ENCODE measurements around the gene SKI.

The SKI gene

GRCh38 chr1:2345297-2346075, 117.4 kb downstream of the SKI start:
- TF ChIP-seq CTCF (IDR thresholded peaks at IDR 0.05): no peak
- no peak overlapping the region for H3K27ac ChIP-seq
- no peak overlapping the region for H3K4me3 ChIP-seq
- DNase-seq (ENCODE audit: low spot score): no peak

GRCh38 chr1:2346691-2347408, 118.7 kb downstream of the SKI start:
- no peak for TF ChIP-seq CTCF (IDR thresholded peaks at IDR 0.05)
- DNase-seq (ENCODE audit: low spot score): no peak
- H3K4me3 ChIP-seq: no peak overlapping the region
- H3K27ac ChIP-seq: no peak overlapping the region

- Histone ChIP-seq H3K27ac (no peak overlapping the region), H3K4me3 (no peak overlapping the region)
- DNase-seq (ENCODE audit: low spot score): no peak
- no peak for TF ChIP-seq CTCF (IDR thresholded peaks at IDR 0.05)
Measured at GRCh38 chr1:2347409-2347785, 119.3 kb downstream of the SKI start.

- TF ChIP-seq CTCF (IDR thresholded peaks at IDR 0.05): no peak
- no peak for DNase-seq (ENCODE audit: low spot score)
- Histone ChIP-seq H3K27ac (no peak overlapping the region), H3K4me3 (no peak overlapping the region)
Measured at GRCh38 chr1:2347896-2348295, 119.8 kb downstream of the SKI start.

GRCh38 chr1:2348346-2349325, 120.5 kb downstream of the SKI start:
- Histone ChIP-seq H3K4me3 (no peak overlapping the region), H3K27ac (no peak overlapping the region)
- no peak for DNase-seq (ENCODE audit: low spot score)
- TF ChIP-seq CTCF (IDR thresholded peaks at IDR 0.05): no peak

- Histone ChIP-seq H3K27ac (no peak overlapping the region), H3K4me3 (no peak overlapping the region)
- no peak for DNase-seq (ENCODE audit: low spot score)
Measured at GRCh38 chr1:2349806-2350205, 121.7 kb downstream of the SKI start.

More at GRCh38 chr1:2349806-2350205, 121.7 kb downstream of the SKI start:
- no peak for TF ChIP-seq CTCF (IDR thresholded peaks at IDR 0.05)
